HUES6 (cell line): ENCODE measurements around the gene NAP1L5.

Source experiments
- H3K27ac ChIP-seq: 2 replicates; pipeline ENCODE4 v1.7.0; 2013; ENCODE audit warnings: low read depth, mild to moderate bottlenecking, low read length, inconsistent platforms
- H3K27me3 ChIP-seq: 2 replicates; pipeline ENCODE4 v1.6.1; 2013; ENCODE audit warnings: low read length; ENCODE audit not compliant: control insufficient read depth, insufficient read depth
- H3K36me3 ChIP-seq: 2 replicates; pipeline ENCODE4 v1.6.1; 2013; ENCODE audit warnings: low read length; ENCODE audit not compliant: control insufficient read depth, insufficient read depth
- H3K4me1 ChIP-seq: 2 replicates; pipeline ENCODE4 v1.6.1; 2013; ENCODE audit warnings: low read length; ENCODE audit not compliant: control insufficient read depth, insufficient read depth
- H3K4me3 ChIP-seq: 2 replicates; pipeline ENCODE4 v1.5.1; 2013; ENCODE audit warnings: low read depth, low read length
- H3K9ac ChIP-seq: one replicate; pipeline ENCODE4 v1.6.1; 2013; ENCODE audit warnings: mild to moderate bottlenecking, low read length
- H3K9me3 ChIP-seq: 2 replicates; pipeline ENCODE4 v1.6.1; 2013; ENCODE audit warnings: low read depth, low read length; ENCODE audit not compliant: control insufficient read depth, insufficient read depth

The NAP1L5 gene

DNA sequence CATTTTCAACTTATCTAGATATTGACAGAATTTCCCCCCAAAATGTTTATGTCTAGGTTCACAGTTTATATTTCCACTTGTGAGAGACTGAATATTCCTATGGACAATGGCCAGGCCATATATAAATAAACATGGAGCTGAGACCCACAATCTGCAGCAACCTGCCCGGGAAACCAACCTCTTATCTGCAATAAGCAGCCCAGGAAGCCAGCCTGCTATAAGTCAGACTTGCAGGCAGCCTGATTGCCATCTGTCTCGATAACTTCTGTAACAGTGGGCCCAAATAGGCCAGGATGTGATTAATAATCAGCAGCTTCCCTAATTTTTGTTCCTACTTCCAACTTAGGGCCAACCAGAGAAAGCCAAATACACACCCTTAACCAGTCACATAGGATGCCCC lies 5.2 kb upstream of the NAP1L5 start:
- H3K27me3 ChIP-seq: no peaks in the 10 kb centered on the region
- H3K9ac ChIP-seq: no peak overlapping the region
- H3K27ac ChIP-seq: no peak overlapping the region
- no peaks in the 10 kb centered on the region for H3K4me1 ChIP-seq
- 0 out of 2 replicates have a peak, but pooled peaks cover 3% of the 10 kb centered on the region for H3K36me3 ChIP-seq
- H3K4me3 ChIP-seq: no peak overlapping the region
- H3K9me3 ChIP-seq: no peaks in the 10 kb centered on the region

DNA sequence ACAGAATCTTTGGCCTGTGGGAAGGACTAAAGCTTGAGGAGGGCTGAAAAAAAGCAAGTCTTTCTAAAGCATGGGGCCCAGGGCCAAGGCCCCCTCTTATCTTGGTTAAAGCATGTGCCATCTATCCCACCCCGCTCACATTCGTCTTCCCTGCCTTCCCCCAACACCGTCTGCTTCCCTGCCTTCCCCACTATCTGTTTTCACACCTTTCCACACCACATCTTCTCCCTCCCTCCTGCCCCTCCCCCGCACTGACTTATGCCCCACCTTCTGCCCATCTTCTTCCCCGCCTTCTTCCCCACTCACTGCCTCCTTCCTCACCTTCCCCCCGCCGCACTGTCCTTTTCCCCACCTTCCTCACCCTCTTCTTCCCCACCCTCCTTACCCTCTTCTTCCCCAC lies 890 bp upstream of the NAP1L5 start:
- Histone ChIP-seq H3K27ac (no peak overlapping the region), H3K9me3 (no peaks in the 10 kb centered on the region), H3K4me3 (no peak overlapping the region), H3K27me3 (no peaks in the 10 kb centered on the region), H3K9ac (no peak overlapping the region), H3K4me1 (no peaks in the 10 kb centered on the region), H3K36me3 (no peaks in the 10 kb centered on the region)

DNA sequence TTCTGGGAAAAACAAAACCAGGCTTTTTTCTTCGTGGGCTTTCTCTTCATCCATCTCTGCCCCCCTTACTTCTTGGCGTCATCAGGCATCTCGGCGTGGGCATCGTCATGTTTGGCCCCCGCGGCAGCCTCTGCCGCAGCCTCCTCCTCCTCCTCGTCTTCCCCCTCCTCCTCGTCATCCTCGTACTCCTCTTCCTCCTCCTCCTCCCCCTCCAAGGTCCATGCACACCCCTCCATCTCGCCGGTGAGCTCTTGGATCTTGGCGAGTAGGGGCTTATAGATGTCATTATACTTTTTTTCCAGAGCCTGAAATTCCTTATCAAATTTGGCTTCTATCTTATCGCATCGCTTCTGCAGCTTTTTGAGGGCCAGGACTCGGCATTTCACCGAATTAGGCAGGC lies 488 bp downstream of the NAP1L5 start:
- H3K27me3 ChIP-seq: no peaks in the 10 kb centered on the region
- no peak overlapping the region for H3K27ac ChIP-seq
- H3K9me3 ChIP-seq: no peaks in the 10 kb centered on the region
- H3K4me1 ChIP-seq: no peaks in the 10 kb centered on the region
- H3K4me3 ChIP-seq: peak overlapping the region; percentile 59
- H3K9ac ChIP-seq: no peak overlapping the region
- H3K36me3 ChIP-seq: no peaks in the 10 kb centered on the region

DNA sequence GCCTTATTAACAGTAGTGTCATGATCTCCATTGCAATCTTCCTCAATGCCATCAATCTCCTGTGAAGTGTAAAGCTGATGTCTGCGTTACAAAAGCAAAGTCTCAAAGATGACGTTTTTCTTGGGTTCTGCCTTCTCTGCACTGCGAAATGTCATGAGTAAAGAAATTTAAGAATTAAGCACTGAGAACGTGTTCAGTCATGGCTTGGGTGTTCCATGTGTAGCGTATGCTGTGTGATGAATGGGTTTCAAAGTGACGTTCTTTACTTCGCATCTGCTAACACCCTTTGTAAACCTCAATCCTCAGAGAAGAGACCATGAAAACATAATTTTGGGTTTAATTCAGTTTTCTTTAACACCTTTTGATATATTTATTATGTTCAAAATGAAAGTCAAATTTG lies 999 bp downstream of the NAP1L5 start:
- no peak overlapping the region for H3K4me3 ChIP-seq
- no peak overlapping the region for H3K9ac ChIP-seq
- no peaks in the 10 kb centered on the region for H3K9me3 ChIP-seq
- no peaks in the 10 kb centered on the region for H3K4me1 ChIP-seq
- H3K27ac ChIP-seq: no peak overlapping the region
- no peaks in the 10 kb centered on the region for H3K36me3 ChIP-seq
- no peaks in the 10 kb centered on the region for H3K27me3 ChIP-seq

DNA sequence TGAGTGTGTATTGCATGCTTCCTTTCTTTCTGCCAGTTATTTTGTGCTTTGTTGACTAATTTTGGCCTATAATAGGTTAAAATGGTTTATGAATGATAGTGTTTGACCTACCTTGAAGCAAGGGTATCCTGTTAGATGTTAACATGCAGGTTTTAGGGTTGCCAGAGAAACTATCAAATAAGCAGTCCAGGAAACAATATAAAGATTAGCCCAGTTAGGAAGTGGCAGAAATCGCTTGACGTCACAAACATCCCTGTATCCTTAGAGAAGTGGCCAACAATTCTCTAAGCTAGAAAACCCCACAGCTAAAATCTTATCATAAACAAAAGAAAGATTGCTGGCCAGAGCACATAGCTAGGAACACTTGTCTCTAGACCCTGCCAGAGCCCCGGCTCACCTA lies 3.8 kb downstream of the NAP1L5 start:
- H3K9ac ChIP-seq: no peak overlapping the region
- no peak overlapping the region for H3K27ac ChIP-seq
- H3K36me3 ChIP-seq: no peaks in the 10 kb centered on the region
- H3K4me3 ChIP-seq: no peak overlapping the region
- no peaks in the 10 kb centered on the region for H3K27me3 ChIP-seq
- no peaks in the 10 kb centered on the region for H3K4me1 ChIP-seq
- H3K9me3 ChIP-seq: no peaks in the 10 kb centered on the region

DNA sequence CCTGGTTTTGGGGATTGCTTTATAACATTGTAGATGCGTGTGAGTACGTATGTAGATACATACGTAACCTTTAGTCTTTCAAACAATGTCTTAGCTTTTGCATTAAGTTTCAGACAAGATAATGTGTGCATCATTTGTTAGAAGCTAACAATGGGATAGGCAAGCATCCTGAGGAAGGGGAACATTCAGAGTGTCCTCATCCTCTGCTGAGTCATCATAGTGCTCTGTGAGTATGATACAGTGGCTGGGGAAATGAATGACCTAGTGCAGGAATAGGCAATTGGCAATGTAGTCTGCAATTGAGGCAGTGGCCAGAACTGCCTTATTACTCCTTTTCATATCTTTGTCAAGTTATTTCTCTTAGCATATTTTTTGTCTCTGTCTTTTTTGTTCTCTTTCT lies 7.3 kb downstream of the NAP1L5 start:
- H3K27ac ChIP-seq: no peak overlapping the region

DNA sequence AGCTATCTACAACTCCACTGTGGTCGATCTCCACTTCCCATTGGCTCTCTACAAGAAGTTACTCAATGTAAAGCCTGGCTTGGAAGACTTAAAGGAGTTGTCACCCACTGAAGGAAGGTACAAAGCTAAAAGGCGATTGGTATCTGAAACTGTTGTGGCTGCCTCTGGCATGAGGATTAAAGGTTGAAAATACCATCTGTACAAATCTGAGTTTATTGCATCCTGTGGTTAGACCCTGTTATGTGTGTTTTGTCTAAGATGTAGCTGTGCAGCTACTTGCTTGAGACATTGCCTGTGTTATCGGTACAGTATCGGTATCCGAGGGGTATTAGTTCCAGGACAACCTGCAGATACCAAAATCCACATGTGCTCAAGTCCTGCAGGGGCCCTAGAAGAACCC lies 16.4 kb downstream of the NAP1L5 start:
- Histone ChIP-seq H3K4me3 (no peak overlapping the region), H3K27me3 (no peaks in the 10 kb centered on the region), H3K9me3 (no peaks in the 10 kb centered on the region), H3K36me3 (no peaks in the 10 kb centered on the region), H3K4me1 (no peaks in the 10 kb centered on the region), H3K9ac (no peak overlapping the region), H3K27ac (no peak overlapping the region)

More for the DNA sequence above, 7.3 kb downstream of the NAP1L5 start:
- H3K9ac ChIP-seq: no peak overlapping the region
- H3K4me3 ChIP-seq: no peak overlapping the region
- H3K4me1 ChIP-seq: no peaks in the 10 kb centered on the region
- H3K36me3 ChIP-seq: no peaks in the 10 kb centered on the region
- H3K27me3 ChIP-seq: no peaks in the 10 kb centered on the region
- H3K9me3 ChIP-seq: no peaks in the 10 kb centered on the region

DNA sequence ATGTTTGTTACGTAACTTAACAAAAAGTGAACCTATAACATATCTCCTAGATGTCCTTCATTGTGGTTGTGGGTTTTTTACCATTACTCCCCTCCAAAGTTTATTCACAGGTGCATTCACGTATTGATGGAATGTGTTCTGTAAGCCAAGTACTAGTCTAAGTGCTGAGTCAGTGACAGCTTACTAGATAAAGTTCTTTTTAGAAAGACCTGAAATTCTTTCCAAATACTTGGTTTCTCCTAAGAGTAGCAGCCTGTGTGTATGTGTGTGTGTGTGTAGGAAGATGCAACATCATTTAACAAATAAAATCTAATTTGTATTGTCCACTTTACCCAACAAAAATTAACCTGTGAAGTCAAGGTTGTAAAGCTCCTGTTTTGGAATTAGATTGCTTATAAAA lies 22.1 kb downstream of the NAP1L5 start:
- Histone ChIP-seq H3K27ac (no peak overlapping the region), H3K36me3 (no peaks in the 10 kb centered on the region), H3K27me3 (no peaks in the 10 kb centered on the region), H3K4me3 (no peak overlapping the region), H3K9me3 (no peaks in the 10 kb centered on the region), H3K4me1 (no peaks in the 10 kb centered on the region), H3K9ac (no peak overlapping the region)

DNA sequence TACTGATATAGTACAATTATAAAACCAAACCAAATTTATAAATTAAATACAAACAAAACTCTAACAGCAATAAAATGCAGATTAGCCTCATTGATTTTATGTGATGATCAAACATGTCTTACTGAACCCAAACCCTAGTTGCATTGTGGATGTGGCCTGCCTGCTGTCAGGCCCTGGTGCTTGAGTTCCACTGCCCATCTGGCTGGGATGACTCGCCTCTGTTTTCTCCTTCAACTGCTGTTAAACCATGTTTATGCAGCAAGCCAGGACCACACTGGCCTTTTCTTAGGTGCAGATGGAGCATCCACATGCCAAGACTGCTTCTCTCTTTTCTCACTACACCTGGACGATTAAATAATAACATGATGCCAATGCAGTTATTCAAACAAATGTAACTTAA lies 22.6 kb downstream of the NAP1L5 start:
- no peaks in the 10 kb centered on the region for H3K9me3 ChIP-seq
- no peaks in the 10 kb centered on the region for H3K4me1 ChIP-seq
- no peaks in the 10 kb centered on the region for H3K27me3 ChIP-seq
- H3K4me3 ChIP-seq: no peak overlapping the region
- no peak overlapping the region for H3K27ac ChIP-seq
- H3K9ac ChIP-seq: no peak overlapping the region
- no peaks in the 10 kb centered on the region for H3K36me3 ChIP-seq

DNA sequence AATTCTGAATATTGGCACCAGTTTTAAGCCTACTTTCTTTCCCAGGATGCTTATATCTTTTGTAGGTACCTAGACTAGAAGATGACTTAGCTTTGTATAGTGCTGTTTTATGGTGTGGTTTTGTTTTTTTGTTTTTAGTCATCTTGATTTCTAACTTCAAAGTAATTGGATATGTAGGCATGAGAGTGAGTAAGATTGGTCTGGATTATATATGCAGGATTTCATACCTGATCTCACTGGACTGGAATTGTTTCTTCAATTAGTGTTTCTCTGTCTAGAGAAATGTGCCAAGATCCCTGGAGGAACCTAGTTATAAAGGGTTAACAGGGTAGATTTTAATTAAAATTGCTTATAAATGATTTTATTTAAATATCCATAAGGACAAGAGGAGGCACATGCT lies 23.1 kb downstream of the NAP1L5 start:
- no peaks in the 10 kb centered on the region for H3K4me1 ChIP-seq
- no peaks in the 10 kb centered on the region for H3K9me3 ChIP-seq
- H3K9ac ChIP-seq: no peak overlapping the region
- no peak overlapping the region for H3K27ac ChIP-seq
- H3K36me3 ChIP-seq: no peaks in the 10 kb centered on the region
- H3K27me3 ChIP-seq: no peaks in the 10 kb centered on the region
- H3K4me3 ChIP-seq: no peak overlapping the region

DNA sequence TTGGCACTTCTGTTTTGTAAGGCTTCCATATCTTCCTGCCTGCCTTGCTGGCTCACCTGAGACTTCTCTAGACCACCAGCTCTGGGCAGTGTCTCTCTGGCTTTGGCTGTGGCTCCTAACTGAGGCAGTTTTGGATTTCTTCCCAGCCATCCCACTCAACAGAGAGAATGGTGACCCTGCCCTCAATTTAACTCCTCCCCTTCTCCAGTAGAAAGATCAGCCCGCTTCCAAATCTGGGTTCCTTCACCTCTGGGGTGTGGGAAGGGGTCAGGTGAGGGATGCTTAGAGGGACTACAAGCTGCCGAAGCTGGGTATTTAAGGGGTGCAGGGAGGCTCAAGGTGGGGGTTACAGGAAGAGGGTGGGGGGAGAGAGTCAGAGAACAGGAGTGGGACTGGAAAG lies 23.7 kb downstream of the NAP1L5 start:
- no peak overlapping the region for H3K4me3 ChIP-seq
- no peaks in the 10 kb centered on the region for H3K4me1 ChIP-seq
- H3K27ac ChIP-seq: no peak overlapping the region
- no peaks in the 10 kb centered on the region for H3K27me3 ChIP-seq
- H3K9ac ChIP-seq: no peak overlapping the region
- H3K36me3 ChIP-seq: no peaks in the 10 kb centered on the region
- no peaks in the 10 kb centered on the region for H3K9me3 ChIP-seq

DNA sequence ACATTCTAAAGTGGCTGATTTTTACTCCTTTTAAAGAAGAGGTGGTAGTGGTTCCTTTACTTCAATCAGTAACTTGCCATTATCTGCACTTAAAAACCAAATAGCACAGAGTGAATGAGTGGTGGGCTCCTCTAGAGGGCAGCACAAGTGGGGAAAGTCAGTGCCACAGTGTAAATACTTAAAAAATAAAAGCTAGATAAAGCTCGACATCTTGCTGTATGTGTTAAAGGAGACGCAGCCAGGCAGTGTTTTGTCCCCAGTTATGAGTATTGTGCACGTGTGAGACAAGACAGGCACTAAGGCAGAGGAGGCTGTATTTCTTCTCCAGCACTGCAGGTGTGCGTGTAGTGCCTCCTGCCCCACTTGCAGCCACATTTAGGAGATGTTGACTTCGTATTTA lies 24.6 kb downstream of the NAP1L5 start:
- no peak overlapping the region for H3K4me3 ChIP-seq

More for the DNA sequence above, 24.6 kb downstream of the NAP1L5 start:
- H3K36me3 ChIP-seq: no peaks in the 10 kb centered on the region
- H3K9ac ChIP-seq: no peak overlapping the region
- H3K4me1 ChIP-seq: no peaks in the 10 kb centered on the region
- H3K27ac ChIP-seq: no peak overlapping the region
- H3K9me3 ChIP-seq: no peaks in the 10 kb centered on the region
- no peaks in the 10 kb centered on the region for H3K27me3 ChIP-seq
